GM10266 (cell line): Measurements from ENCODE around the gene CORO1A.

ENCODE experiments used
- DNase-seq: peaks from one replicate; pipeline ENCODE4 v3.0.0; 2012; ENCODE audit errors: extremely low spot score
- TF ChIP-seq, protein P1 (sequence below): IDR thresholded peaks from 2 replicates; pipeline ENCODE4 v1.5.1; 2012; ENCODE audit warnings: mild to moderate bottlenecking, low read depth; ENCODE audit not compliant: control insufficient read depth, insufficient read depth; ENCODE audit errors: missing control alignments

Gene CORO1A

DNA sequence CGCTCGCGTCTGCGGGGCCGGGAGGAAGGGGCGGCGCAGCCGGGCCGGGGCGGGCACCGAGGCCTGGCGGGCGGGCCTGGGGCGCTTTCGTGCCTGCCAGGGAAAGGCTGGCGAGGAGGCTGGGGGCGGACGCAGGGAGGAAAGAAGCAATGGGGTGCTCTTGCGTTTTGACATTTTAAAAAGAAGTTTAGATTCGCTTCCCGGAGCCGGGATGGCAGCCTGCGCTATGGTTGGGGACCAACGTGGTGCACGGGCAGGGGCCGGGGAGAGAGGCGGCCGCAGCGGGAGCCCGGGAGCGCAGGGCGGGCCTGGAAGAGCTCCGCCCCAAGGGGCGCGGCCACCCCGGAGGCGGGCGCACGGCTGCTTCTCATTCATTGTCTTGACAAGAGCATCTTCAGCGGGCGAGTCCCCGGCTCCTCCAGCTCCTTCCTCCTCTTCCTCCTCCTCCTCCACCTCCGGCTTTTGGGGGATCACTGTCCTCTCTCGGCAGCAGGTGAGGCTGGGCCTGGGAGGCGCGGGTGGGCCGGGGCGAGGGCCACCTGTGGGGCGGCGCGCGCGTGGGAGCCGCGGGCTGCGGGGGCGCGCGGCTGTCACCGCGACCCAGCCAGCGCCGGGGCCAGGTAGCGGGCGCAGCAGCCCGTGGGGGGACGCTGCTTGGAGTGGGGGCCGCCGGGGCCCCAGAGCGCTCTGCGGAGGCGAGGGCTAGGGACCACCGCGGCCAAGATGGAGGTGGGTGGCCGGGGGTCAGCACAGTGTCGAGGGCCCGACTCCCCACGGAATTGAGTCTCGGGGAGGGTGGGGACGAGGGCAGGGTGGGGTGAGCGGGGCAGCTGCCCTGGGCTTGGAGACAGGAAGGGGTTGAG is at the start of gene CORO1A:
TSS of gene CORO1A (plus strand) at position 370 of the 863 bp plus-strand sequence. CDS start 1,608 bp downstream, outside the sequence.
- TF ChIP-seq, protein P1, sequence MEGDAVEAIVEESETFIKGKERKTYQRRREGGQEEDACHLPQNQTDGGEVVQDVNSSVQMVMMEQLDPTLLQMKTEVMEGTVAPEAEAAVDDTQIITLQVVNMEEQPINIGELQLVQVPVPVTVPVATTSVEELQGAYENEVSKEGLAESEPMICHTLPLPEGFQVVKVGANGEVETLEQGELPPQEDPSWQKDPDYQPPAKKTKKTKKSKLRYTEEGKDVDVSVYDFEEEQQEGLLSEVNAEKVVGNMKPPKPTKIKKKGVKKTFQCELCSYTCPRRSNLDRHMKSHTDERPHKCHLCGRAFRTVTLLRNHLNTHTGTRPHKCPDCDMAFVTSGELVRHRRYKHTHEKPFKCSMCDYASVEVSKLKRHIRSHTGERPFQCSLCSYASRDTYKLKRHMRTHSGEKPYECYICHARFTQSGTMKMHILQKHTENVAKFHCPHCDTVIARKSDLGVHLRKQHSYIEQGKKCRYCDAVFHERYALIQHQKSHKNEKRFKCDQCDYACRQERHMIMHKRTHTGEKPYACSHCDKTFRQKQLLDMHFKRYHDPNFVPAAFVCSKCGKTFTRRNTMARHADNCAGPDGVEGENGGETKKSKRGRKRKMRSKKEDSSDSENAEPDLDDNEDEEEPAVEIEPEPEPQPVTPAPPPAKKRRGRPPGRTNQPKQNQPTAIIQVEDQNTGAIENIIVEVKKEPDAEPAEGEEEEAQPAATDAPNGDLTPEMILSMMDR: no peak
- DNase-seq: peak; percentile 93

DNA sequence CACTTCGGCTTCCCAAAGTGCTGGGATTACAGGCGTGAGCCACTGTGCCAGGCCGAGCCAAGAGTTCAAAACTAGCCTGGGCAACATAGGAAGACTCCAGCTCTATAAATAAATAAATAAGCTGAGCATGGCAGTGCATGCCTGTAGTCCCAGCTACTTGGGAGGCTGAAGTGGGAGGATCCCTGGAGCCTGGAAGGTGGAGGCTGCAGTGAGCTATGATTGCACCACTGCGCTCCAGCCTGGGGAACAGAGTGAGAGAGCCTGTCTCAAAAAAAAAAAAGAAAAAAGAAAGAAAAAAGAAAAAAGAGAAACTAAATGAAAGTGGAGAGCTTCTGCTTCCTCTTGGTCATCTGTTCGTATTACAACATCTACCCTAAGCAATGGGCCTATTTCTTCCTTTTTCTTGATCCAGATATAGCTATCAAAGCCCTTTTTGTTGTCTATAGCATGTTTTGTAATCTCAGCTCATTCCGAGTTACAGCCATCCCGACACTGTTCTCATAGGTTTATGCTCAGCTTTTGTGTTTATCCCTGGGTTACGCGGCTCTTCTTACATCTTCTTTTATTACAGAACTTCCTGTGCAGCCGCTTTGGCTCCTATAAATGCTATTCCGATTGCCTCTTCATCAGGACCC is 46.3 kb upstream of the CORO1A start:
- TF ChIP-seq, protein P1: no peak
- DNase-seq: no peak

DNA sequence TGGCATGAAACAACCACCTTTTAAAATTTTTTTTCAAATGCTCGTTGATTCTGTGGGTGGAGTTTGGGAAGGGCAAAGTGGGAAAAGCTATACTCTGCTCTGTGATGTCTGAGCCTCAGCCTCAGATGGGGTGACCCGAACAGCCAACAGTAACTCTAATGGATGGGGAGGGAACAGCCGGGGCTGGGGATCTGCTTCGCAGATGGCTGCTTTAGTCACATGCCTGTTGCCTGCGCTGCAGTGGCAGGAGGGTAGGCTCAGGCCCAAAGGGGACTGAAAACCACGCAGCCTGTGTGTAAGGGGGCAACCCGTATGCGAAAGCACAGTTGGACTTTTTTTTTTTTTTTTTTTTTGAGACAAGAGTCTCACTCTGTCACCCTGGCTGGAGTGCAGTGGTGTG is 45.5 kb upstream of the CORO1A start:
- TF ChIP-seq, protein P1: no peak
- DNase-seq: no peak

DNA sequence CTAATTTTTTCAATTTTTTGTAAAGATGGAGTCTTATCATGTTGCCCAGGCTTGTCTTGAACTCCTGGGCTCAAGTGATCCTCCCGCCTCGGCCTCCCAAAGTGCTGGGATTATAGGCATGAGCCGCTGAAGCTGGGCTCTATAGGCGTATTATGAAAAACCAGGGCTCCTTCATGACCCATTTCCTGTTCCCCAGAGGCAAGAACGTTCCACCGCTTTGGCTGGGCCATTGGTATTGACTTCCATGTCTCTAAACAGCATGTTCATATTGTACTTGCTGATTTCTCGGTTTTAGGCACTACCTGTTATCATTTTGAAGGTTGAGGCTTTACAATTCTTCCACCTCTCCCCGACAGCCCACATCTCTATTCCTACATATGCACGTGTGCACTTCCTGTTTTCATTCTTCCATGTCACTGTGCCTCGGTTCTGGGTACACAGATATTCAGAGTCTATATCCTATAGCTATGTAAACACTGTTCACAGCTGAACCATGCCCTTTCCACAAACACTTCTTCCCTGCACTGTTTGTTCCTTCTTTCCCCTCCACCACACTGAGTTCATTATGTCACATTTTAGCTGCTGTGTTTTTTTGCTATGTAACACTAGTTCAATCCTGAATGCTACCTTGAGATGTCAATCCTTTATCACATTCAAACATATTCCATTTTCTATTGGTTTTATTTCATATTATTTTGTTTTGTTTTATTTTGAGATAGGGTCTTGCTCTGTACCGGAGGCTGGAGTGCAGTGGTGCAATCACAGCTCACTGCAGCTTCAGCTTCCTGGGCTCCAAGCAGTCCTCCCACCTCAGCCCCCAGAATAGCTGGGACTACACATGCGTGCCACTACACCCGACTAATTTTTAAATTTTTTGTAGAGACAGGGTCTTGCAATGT is 43.6 kb upstream of the CORO1A start:
- no peak for DNase-seq
- TF ChIP-seq, protein P1: no peak

DNA sequence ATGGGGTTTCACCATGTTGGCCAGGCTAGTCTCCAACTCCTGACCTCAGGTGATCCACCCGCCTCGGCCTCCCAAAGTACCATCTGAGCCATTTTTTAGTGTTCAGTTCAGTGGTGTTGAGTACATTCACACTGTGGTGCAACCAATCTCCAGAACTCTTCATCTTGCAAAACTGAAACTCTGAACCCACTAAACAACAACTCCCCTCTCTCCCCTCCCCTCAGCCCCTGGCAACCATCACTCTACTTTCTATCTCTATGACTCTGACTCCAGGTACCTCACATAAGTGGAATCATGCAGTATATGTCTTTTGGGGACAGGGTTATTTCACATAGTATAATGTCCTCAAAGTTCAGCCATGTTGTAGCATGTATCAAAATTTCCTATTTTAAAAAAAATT is 41.7 kb upstream of the CORO1A start:
- TF ChIP-seq, protein P1: no peak
- DNase-seq: no peak

DNA sequence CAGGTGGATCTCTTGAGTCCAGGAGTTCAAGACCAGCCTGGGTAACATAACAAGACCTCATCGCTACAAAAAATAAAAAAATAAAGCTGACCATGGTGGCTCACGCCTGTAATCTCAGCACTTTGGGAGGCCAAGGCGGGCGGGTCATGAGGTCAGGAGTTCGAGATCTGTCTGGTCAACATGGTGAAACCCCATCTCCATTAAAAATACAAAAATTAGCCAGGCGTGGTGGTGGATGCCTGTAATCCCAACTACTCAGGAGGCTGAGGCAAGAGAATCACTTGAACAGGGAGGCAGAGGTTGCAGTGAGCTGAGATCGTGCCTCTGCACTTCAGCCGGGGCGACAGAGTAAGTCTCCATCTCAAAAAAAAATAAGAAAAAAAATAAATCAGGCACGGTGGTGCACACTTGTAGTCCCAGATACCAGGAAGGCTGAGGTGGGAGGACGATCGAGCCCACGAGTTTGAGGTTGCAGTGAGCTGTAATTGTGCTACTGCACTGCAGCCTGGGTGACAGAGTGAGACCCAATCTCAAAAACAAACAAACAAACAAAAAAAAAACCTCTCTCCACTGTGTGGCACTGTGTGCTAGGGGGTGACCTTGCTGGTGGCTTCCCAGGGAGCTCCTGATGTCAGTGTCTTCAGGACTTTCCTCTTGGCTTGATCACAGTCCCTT is 40.6 kb upstream of the CORO1A start:
- DNase-seq: peak; percentile 50

More for the DNA sequence above, 40.6 kb upstream of the CORO1A start:
- TF ChIP-seq, protein P1: peak; percentile 39
